ENCODE measurements around the gene MAPK10. TPM values are rescaled to one million over a fixed set of nuclear protein-coding genes. Genes with fewer than 3 reads are reported as not detected.

Gene MAPK10
- total RNA-seq, 1 experiment from 2014 or later: 5.2 TPM

- TF ChIP-seq HMGA2 (CRISPR knock-in tag; IDR thresholded peaks at IDR 0.05) (peak; percentile 82), CREB1 (CRISPR knock-in tag; IDR thresholded peaks at IDR 0.05) (no peak)
- Mint-ChIP-seq H3K36me3 (no peaks in the 10 kb centered on the region), H3K4me3 (no peak overlapping the region), H3K9me3 (no peaks in the 10 kb centered on the region), H3K27me3 (ENCODE audit: low read depth) (no peaks in the 10 kb centered on the region), H3K27ac (no peak overlapping the region), H3K4me1 (peaks cover 16% of the 10 kb centered on the region)
- ChIA-PET CTCF (no interaction called here), POLR2A (no interaction called here)
- no peak for DNase-seq (ENCODE audit: low spot score)
- no peak for ATAC-seq
Measured at GRCh38 chr4:86091201-86091600, 268.7 kb downstream of the MAPK10 start.

DNA sequence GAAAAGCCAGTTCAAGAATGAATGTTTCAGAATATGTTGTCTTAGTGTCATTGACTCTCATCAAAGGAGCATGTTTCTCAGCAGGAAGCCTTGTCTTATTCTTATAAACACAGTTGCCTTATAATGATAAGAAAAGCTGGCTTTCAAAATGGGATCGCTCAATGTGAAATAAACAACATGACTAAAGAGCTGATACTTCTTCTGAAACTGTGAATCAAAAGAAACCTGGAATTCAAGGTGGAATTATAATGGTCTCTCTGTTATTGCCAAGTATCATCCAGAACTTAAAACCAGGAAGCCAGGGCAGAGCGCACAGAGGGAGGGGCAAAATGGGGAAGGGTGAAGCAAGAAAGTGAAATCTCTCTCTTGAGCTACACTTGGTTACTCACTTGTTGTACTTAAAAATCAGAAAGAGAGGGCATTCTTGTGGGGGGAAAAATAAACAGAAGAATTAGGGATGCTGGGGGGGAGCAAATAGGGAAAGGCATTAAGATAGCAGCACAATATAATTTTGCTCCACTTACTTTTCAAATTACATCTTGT lies 270.0 kb downstream of the MAPK10 start:
- DNase-seq (ENCODE audit: low spot score) (no peak), ATAC-seq (no peak)
- H3K4me3 Mint-ChIP-seq: no peak overlapping the region
- no peaks in the 10 kb centered on the region for H3K36me3 Mint-ChIP-seq
- H3K27me3 Mint-ChIP-seq (ENCODE audit: low read depth): no peaks in the 10 kb centered on the region
- ChIA-PET CTCF (interaction anchor here (0.6 kb wide), 1 partner anchor 1004 kb away, joined by 4 read pairs; no protein-coding TSS in a partner anchor), POLR2A (interaction anchor here (0.6 kb wide), 1 partner anchor 1120 kb away, joined by 5 read pairs; no protein-coding TSS in a partner anchor)
- TF ChIP-seq NR2C2 (CRISPR knock-in tag; IDR thresholded peaks at IDR 0.05) (no peak), TP53 (CRISPR knock-in tag; IDR thresholded peaks at IDR 0.05) (no peak), ZNF232 (CRISPR knock-in tag; IDR thresholded peaks at IDR 0.05) (no peak), CTCF (IDR thresholded peaks at IDR 0.05) (no peak), MYBL2 (CRISPR knock-in tag; IDR thresholded peaks at IDR 0.05) (no peak), SOX15 (CRISPR knock-in tag; IDR thresholded peaks at IDR 0.05) (no peak), GABPB1 (CRISPR knock-in tag; IDR thresholded peaks at IDR 0.05) (no peak), NFATC4 (CRISPR knock-in tag; IDR thresholded peaks at IDR 0.05) (no peak), ATF1 (CRISPR knock-in tag; IDR thresholded peaks at IDR 0.05) (no peak), MLX (CRISPR knock-in tag; IDR thresholded peaks at IDR 0.05) (no peak), ZNF219 (CRISPR knock-in tag; IDR thresholded peaks at IDR 0.05; ENCODE audit: borderline replicate concordance) (no peak)
- TF ChIP-seq, protein P1, sequence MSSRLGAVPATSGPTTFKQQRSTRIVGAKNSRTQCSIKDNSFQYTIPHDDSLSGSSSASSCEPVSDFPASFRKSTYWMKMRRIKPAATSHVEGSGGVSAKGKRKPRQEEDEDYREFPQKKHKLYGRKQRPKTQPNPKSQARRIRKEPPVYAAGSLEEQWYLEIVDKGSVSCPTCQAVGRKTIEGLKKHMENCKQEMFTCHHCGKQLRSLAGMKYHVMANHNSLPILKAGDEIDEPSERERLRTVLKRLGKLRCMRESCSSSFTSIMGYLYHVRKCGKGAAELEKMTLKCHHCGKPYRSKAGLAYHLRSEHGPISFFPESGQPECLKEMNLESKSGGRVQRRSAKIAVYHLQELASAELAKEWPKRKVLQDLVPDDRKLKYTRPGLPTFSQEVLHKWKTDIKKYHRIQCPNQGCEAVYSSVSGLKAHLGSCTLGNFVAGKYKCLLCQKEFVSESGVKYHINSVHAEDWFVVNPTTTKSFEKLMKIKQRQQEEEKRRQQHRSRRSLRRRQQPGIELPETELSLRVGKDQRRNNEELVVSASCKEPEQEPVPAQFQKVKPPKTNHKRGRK (CRISPR knock-in tag; IDR thresholded peaks at IDR 0.05; ENCODE audit: borderline replicate concordance): no peak
- TF ChIP-seq, protein P2, sequence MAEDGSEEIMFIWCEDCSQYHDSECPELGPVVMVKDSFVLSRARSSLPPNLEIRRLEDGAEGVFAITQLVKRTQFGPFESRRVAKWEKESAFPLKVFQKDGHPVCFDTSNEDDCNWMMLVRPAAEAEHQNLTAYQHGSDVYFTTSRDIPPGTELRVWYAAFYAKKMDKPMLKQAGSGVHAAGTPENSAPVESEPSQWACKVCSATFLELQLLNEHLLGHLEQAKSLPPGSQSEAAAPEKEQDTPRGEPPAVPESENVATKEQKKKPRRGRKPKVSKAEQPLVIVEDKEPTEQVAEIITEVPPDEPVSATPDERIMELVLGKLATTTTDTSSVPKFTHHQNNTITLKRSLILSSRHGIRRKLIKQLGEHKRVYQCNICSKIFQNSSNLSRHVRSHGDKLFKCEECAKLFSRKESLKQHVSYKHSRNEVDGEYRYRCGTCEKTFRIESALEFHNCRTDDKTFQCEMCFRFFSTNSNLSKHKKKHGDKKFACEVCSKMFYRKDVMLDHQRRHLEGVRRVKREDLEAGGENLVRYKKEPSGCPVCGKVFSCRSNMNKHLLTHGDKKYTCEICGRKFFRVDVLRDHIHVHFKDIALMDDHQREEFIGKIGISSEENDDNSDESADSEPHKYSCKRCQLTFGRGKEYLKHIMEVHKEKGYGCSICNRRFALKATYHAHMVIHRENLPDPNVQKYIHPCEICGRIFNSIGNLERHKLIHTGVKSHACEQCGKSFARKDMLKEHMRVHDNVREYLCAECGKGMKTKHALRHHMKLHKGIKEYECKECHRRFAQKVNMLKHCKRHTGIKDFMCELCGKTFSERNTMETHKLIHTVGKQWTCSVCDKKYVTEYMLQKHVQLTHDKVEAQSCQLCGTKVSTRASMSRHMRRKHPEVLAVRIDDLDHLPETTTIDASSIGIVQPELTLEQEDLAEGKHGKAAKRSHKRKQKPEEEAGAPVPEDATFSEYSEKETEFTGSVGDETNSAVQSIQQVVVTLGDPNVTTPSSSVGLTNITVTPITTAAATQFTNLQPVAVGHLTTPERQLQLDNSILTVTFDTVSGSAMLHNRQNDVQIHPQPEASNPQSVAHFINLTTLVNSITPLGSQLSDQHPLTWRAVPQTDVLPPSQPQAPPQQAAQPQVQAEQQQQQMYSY (CRISPR knock-in tag; IDR thresholded peaks at IDR 0.05): no peak
- TF ChIP-seq, protein P3, sequence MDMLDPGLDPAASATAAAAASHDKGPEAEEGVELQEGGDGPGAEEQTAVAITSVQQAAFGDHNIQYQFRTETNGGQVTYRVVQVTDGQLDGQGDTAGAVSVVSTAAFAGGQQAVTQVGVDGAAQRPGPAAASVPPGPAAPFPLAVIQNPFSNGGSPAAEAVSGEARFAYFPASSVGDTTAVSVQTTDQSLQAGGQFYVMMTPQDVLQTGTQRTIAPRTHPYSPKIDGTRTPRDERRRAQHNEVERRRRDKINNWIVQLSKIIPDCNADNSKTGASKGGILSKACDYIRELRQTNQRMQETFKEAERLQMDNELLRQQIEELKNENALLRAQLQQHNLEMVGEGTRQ (CRISPR knock-in tag; IDR thresholded peaks at IDR 0.05): no peak
- TF ChIP-seq, protein P4, sequence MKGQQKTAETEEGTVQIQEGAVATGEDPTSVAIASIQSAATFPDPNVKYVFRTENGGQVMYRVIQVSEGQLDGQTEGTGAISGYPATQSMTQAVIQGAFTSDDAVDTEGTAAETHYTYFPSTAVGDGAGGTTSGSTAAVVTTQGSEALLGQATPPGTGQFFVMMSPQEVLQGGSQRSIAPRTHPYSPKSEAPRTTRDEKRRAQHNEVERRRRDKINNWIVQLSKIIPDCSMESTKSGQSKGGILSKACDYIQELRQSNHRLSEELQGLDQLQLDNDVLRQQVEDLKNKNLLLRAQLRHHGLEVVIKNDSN (CRISPR knock-in tag; IDR thresholded peaks at IDR 0.05): no peak
- TF ChIP-seq, protein P5, sequence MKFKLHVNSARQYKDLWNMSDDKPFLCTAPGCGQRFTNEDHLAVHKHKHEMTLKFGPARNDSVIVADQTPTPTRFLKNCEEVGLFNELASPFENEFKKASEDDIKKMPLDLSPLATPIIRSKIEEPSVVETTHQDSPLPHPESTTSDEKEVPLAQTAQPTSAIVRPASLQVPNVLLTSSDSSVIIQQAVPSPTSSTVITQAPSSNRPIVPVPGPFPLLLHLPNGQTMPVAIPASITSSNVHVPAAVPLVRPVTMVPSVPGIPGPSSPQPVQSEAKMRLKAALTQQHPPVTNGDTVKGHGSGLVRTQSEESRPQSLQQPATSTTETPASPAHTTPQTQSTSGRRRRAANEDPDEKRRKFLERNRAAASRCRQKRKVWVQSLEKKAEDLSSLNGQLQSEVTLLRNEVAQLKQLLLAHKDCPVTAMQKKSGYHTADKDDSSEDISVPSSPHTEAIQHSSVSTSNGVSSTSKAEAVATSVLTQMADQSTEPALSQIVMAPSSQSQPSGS (CRISPR knock-in tag; IDR thresholded peaks at IDR 0.05; ENCODE audit: borderline replicate concordance, low read depth): no peak
- TF ChIP-seq, protein P6, sequence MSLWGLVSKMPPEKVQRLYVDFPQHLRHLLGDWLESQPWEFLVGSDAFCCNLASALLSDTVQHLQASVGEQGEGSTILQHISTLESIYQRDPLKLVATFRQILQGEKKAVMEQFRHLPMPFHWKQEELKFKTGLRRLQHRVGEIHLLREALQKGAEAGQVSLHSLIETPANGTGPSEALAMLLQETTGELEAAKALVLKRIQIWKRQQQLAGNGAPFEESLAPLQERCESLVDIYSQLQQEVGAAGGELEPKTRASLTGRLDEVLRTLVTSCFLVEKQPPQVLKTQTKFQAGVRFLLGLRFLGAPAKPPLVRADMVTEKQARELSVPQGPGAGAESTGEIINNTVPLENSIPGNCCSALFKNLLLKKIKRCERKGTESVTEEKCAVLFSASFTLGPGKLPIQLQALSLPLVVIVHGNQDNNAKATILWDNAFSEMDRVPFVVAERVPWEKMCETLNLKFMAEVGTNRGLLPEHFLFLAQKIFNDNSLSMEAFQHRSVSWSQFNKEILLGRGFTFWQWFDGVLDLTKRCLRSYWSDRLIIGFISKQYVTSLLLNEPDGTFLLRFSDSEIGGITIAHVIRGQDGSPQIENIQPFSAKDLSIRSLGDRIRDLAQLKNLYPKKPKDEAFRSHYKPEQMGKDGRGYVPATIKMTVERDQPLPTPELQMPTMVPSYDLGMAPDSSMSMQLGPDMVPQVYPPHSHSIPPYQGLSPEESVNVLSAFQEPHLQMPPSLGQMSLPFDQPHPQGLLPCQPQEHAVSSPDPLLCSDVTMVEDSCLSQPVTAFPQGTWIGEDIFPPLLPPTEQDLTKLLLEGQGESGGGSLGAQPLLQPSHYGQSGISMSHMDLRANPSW (CRISPR knock-in tag; conservative IDR thresholded peaks at IDR 0.05; ENCODE audit: low read depth): no peak
- H3K27ac Mint-ChIP-seq: no peak overlapping the region
- peaks cover 9% of the 10 kb centered on the region for H3K9me3 Mint-ChIP-seq
- peaks cover 16% of the 10 kb centered on the region for H3K4me1 Mint-ChIP-seq

All from WTC11 (cell line).